Gastrocnemius medialis (tissue), 4 donors: ENCODE measurements around the gene ST14. TPM values are rescaled to one million over a fixed set of nuclear protein-coding genes. Genes with fewer than 3 reads are reported as not detected.

ENCODE experiments used
- ATAC-seq, 2 donors: fragments of 150-250 bp; one replicate each; pipeline ENCODE4 v1.9.1; 2016
- DNase-seq, 2 donors: peaks; one replicate each; pipeline ENCODE4 v3.0.0-alpha.2; 2019
- H3K27ac ChIP-seq, 4 donors: fragments of 200-600 bp; sonication (generic); 1 replicate in 1 of 4; 2 replicates in 3 of 4; pipeline ENCODE4 v1.5.1; 2016 to 2018; ENCODE audit warnings: mild to moderate bottlenecking in 2 of 4, moderate library complexity in 1 of 4
- H3K27me3 ChIP-seq, 3 donors: fragments of 200-600 bp; sonication (generic) in 2 of 3; 1 replicate in 1 of 3; 2 replicates in 2 of 3; pipeline versions ENCODE4 v1.5.1 to v1.6.0; 2016 to 2019; ENCODE audit warnings: mild to moderate bottlenecking in 1 of 3, moderate library complexity in 1 of 3
- H3K36me3 ChIP-seq, 2 donors: fragments of 200-600 bp; sonication (generic) in 1 of 2; one replicate each; pipeline ENCODE4 v1.5.1; 2017 to 2018
- H3K4me1 ChIP-seq, 2 donors: fragments of 200-600 bp; sonication (generic) in 1 of 2; one replicate each; pipeline ENCODE4 v1.5.1; 2016 to 2017; ENCODE audit warnings: mild to moderate bottlenecking in 2 of 2
- H3K4me3 ChIP-seq, 4 donors: fragments of 200-600 bp; sonication (generic) in 3 of 4; 1 replicate in 1 of 4; 2 replicates in 3 of 4; pipeline ENCODE4 v1.5.1; 2016 to 2019; ENCODE audit warnings: mild to moderate bottlenecking in 2 of 4
- H3K9me3 ChIP-seq, 3 donors: fragments of 200-600 bp; sonication (generic) in 2 of 3; 1 replicate in 1 of 3; 2 replicates in 2 of 3; pipeline ENCODE4 v1.5.1; 2016 to 2019
- CTCF ChIP-seq, 5 experiments: fragments of 450-650 bp in 3 of 5; fragments of 200-600 bp in 2 of 5; sonication (generic) in 2 of 5; IDR thresholded peaks in 4 of 5; conservative IDR thresholded peaks in 1 of 5; 1 replicate in 4 of 5; 2 replicates in 1 of 5; pipeline ENCODE4 v1.5.1; 2016 to 2019; ENCODE audit warnings: antibody characterized with exemption in 5 of 5, mild to moderate bottlenecking in 3 of 5, moderate library complexity in 3 of 5
- POLR2A ChIP-seq, 2 donors: fragments of 450-650 bp; IDR thresholded peaks; one replicate each; pipeline ENCODE4 v1.6.1; 2017; ENCODE audit warnings: antibody characterized with exemption in 2 of 2, mild to moderate bottlenecking in 2 of 2, moderate library complexity in 2 of 2
- in situ Hi-C, 4 donors: fragments of 200-750 bp; cut with MboI; loops; one replicate each; pipeline versions ENCODE4 v1.15.0 to v1.8.0; 2017; ENCODE audit warnings: low sequenced_read_pairs in 4 of 4
- intact Hi-C: fragments of 100-400 bp; cut with DNase I; formaldehyde crosslinking; loops from one replicate; pipeline ENCODE4 v1.15.1; 2023; ENCODE audit warnings: low total_unique reads
- total RNA-seq, 4 donors: library from RNA; depleted of rRNA; stranded (reverse); fragments of >200 nt; gene quantifications; one replicate each; pipeline versions ENCODE4 v1.1.0 to v1.2.3, GENCODE V29; 2016

ST14 gene
- total RNA-seq, 4 donors from 2014 or later, result 0.20 to 2.2 (median 1.3) TPM

GRCh38 chr11:130215531-130216220, 56.1 kb downstream of the ST14 start:
- TF ChIP-seq CTCF (IDR thresholded peaks at IDR 0.05 in 4 of 5, conservative IDR thresholded peaks at IDR 0.05 in 1 of 5) (no peak), POLR2A (IDR thresholded peaks at IDR 0.05) (no peak)
- Histone ChIP-seq H3K27ac (no peak overlapping the region), H3K27me3 (no peaks in the 10 kb centered on the region), H3K4me1 (peaks cover 0 to 7% of the 10 kb centered on the region in 2 donors), H3K36me3 (no peaks in the 10 kb centered on the region), H3K4me3 (no peak overlapping the region), H3K9me3 (no peaks in the 10 kb centered on the region)
- intact Hi-C loops, result loop anchor here (10.0 kb wide), 1 partner anchor 679 kb away; no protein-coding TSS in a partner anchor
- ATAC-seq, result no peak
- in situ Hi-C loops, result loop anchor here (10.0 to 25.0 kb wide), 5 partner anchors 172 to 672 kb away; partner anchors contain the start of gene ADAMTS8 (in 1 of the 4)
- DNase-seq, result no peak

GRCh38 chr11:130216221-130216550, 56.6 kb downstream of the ST14 start:
- H3K27ac ChIP-seq, result no peak overlapping the region
- in situ Hi-C loops, result loop anchor here (10.0 to 25.0 kb wide), 5 partner anchors 171 to 671 kb away; partner anchors contain the start of gene ADAMTS8 (in 1 of the 4)
- TF ChIP-seq POLR2A (IDR thresholded peaks at IDR 0.05) (no peak), CTCF (IDR thresholded peaks at IDR 0.05 in 4 of 5, conservative IDR thresholded peaks at IDR 0.05 in 1 of 5) (no peak)
- H3K4me3 ChIP-seq, result no peak overlapping the region
- H3K9me3 ChIP-seq, result no peaks in the 10 kb centered on the region
- peaks cover 0 to 7% of the 10 kb centered on the region in 2 donors for H3K4me1 ChIP-seq
- ATAC-seq (no peak), DNase-seq (no peak)
- intact Hi-C loops, result loop anchor here (10.0 kb wide), 1 partner anchor 679 kb away; no protein-coding TSS in a partner anchor
- no peaks in the 10 kb centered on the region for H3K36me3 ChIP-seq
- no peaks in the 10 kb centered on the region for H3K27me3 ChIP-seq

GRCh38 chr11:130216591-130217132, 57.1 kb downstream of the ST14 start:
- intact Hi-C loops, result loop anchor here (10.0 kb wide), 1 partner anchor 678 kb away; no protein-coding TSS in a partner anchor
- in situ Hi-C loops, result loop anchor here (10.0 to 25.0 kb wide), 5 partner anchors 171 to 671 kb away; partner anchors contain the start of gene ADAMTS8 (in 1 of the 4)
- H3K36me3 ChIP-seq, result no peaks in the 10 kb centered on the region
- peaks cover 0 to 7% of the 10 kb centered on the region in 2 donors for H3K4me1 ChIP-seq
- no peaks in the 10 kb centered on the region for H3K27me3 ChIP-seq
- H3K4me3 ChIP-seq, result no peak overlapping the region
- no peak for TF ChIP-seq POLR2A (IDR thresholded peaks at IDR 0.05)
- TF ChIP-seq CTCF (IDR thresholded peaks at IDR 0.05 in 4 of 5, conservative IDR thresholded peaks at IDR 0.05 in 1 of 5), result no peak
- DNase-seq (no peak), ATAC-seq (no peak)
- H3K27ac ChIP-seq, result no peak overlapping the region
- no peaks in the 10 kb centered on the region for H3K9me3 ChIP-seq

- no peaks in the 10 kb centered on the region for H3K36me3 ChIP-seq
- no peak for DNase-seq
- H3K27ac ChIP-seq, result no peak overlapping the region
- no peaks in the 10 kb centered on the region for H3K27me3 ChIP-seq
- no peak overlapping the region for H3K4me3 ChIP-seq
- ATAC-seq, result no peak
- TF ChIP-seq POLR2A (IDR thresholded peaks at IDR 0.05) (no peak), CTCF (IDR thresholded peaks at IDR 0.05 in 4 of 5, conservative IDR thresholded peaks at IDR 0.05 in 1 of 5) (no peak)
- in situ Hi-C loops (loop anchor here (10.0 to 25.0 kb wide), 5 partner anchors 170 to 670 kb away; partner anchors contain the start of gene ADAMTS8 (in 1 of the 4)), intact Hi-C loops (loop anchor here (10.0 kb wide), 1 partner anchor 677 kb away; no protein-coding TSS in a partner anchor)
- H3K4me1 ChIP-seq, result peaks cover 0 to 7% of the 10 kb centered on the region in 2 donors
- no peaks in the 10 kb centered on the region for H3K9me3 ChIP-seq
These were observed 57.8 kb downstream of the ST14 start for GRCh38 chr11:130217133-130218031.
